HL-60/S4 treated with phorbol 12-myristate 13-acetate at 8.2 ng/mL for 4 days and 3 days (cell line): ENCODE data around the gene RALB.

ENCODE experiments used
- in situ Hi-C: fragments of 300-500 bp; cut with MboI; formaldehyde crosslinking; loops from 2 replicates; pipeline ENCODE4 v1.15.0; 2022; ENCODE audit warnings: low sequenced_read_pairs

Gene RALB

DNA sequence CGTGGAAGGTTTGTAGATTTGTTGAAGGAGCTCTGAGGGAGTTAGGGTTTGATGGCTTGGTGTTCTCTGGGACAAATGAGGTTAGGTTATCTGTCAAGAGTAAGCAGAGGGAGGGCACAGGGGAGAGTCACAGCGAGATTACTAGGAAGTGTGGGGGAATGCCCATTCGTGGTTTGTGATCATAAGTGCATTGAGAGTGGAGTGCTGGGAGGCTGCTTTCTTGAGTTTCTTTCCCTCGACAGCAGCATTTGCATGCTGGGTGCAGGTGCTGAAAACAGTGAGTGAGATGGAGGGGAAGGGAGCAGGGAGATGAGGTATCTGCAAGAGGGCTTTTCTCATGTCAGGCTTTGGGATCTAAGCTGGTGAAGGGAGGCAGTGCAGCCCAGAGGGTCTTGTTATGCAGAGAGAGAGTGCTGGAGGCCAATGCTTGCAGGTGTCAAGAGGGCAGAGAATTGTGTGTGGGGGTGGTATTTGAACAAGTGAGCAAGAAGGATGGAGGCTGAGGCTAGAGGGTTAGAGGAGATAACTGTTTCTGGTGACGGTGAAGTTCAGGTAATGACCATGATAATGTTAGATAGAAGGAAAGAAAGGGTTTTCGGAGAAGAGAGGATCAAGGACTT lies 8.8 kb downstream of the RALB start:
- in situ Hi-C loops: no loop called here

DNA sequence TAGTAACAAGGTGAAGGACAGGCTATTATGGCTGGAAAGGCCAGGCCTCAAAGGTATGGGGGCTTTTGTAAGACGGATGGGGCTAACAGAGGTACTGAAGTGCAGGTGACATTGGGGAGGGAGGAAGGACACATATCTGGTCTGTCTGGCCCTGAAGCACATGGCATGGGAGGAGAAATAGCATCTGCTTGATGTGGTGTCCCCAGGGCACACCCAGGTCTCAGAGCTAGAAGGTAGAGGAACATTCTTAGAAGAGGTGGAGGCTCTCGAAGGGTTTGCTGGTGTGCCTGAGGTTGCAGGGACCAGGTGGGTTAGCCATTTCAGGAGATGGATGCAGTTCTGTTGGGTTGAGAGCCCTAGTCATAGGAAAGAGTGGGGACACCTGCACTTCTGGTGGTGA lies 9.5 kb downstream of the RALB start:
- in situ Hi-C loops: no loop called here

GRCh38 chr2:120262761-120263428 lies 10.2 kb downstream of the RALB start:
- in situ Hi-C loops: no loop called here

DNA sequence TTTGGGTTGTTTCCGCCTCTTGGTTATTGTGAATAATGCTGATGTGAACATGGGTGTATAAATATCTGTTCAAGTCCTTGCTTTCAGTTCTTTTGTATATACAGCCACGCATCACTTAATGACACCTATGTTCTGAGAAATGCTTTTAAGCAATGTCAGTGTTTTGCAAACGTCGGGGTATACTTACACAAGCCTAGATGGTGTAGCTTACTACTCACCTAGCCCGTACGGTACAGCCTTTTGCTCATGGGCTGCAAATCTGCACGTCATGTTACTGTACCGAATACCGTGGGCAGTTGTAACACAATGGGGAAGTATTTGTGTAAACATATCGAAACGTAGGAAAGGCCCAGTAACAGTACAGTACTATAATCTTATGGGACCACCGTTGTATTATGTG lies 12.4 kb downstream of the RALB start:
- in situ Hi-C loops: no loop called here

DNA sequence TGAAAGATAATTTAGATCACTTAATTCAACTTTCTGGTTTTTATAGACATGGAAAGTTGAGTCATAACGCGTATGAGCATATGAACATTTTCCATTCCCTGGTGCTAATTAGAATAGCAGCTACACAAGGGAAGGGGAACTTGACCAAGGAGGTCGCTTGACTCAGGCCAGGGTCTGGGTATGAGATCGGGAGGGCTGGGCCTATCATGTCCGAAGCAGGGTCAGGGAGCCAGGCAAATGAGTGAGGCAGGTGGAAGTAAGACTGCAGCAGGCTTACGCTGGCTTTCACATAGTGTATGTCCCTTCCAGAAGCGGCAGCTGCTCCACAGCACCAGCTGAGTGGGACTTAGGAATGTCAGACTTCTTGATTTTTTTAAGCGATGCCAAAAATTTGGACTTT lies 14.7 kb downstream of the RALB start:
- in situ Hi-C loops: no loop called here

DNA sequence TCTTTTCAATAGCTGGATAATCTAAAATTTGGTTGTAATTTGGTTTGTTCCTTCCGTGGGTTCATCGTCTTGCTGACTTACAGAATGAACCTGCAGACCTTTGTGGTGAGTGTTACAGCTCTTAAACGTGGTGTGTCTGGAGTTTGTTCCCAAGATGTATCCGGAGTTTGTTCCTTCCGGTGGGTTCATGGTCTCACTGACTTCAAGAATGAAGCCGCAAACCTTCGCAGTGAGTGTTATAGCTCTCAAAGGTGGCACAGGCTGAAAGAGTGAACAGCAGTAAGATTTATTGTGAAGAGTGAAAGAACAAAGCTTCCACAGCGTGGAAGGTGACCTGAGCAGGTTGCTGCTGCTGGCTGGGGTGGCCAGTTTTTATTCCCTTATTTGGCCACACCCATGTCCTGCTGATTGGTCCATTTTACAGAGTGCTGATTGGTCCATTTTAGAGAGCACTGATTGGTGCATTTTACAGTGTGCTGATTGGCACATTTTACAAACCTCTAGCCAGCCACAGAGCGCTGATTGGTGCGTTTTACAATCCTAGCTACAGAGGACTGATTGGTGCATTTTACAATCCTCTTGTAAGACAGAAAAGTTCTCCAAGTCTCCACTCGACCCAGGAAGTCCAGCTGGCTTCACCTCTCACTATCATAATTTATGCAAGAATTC lies 16.6 kb downstream of the RALB start:
- in situ Hi-C loops: no loop called here

DNA sequence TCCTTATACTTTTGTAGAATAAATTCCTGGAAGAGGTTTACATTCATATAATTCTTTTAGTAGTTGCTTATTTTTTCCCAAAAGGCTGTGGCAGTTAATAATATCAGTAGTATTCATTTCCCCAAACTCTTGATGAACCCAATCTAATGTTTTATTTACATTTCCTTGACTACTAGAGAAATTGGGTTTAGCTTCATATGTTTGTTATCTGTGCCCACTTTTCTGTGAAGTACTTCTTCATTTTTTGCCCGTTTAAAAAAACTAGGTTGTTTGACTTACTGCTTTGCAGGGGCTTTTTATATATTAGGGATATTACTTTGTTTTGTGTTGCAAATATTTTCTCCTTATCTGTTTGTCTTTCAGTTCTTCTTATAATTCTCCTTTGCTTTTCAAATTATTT lies 17.2 kb downstream of the RALB start:
- in situ Hi-C loops: no loop called here

GRCh38 chr2:120271711-120272379 lies 19.2 kb downstream of the RALB start:
- in situ Hi-C loops: no loop called here

GRCh38 chr2:120272763-120273481 lies 20.3 kb downstream of the RALB start:
- in situ Hi-C loops: no loop called here

DNA sequence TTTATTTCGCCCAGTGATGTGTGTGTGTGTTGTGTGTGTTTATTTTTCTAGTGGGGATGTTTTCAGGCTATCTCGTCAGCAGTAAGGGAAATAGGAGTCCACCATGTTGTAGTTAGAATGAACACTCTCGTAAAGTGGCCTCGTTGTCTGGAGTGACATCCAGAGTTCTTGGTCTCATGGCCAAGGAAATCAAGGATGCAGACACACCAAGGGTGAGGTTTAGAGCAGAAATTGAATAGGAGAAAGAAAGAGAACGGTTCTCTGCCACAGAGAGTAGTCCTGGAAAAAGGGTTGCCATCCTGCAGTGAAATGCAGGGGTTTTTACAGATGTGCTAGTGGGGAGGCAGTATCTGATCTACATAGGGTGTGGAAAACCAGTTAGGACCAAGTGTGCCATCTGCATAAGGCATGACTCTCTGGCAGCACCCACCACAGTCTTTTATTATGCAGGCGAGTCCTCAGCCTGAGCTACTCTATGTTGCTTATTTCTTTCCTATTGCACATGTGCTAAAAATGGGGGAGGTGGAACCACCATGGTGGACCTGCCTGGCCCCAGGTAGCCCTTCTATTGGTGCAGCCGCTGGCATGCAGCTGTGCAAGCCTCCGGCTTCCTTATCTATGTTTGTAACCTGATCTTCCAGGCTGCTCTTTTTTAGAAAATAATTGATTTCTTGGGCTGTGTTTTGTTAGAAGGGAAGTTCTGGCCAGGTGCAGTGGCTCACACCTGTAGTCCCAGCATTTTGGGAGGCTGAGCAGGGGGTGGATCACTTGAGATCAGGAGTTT lies 23.2 kb downstream of the RALB start:
- in situ Hi-C loops: no loop called here

GRCh38 chr2:120277505-120278205 lies 25.0 kb downstream of the RALB start:
- in situ Hi-C loops: no loop called here

DNA sequence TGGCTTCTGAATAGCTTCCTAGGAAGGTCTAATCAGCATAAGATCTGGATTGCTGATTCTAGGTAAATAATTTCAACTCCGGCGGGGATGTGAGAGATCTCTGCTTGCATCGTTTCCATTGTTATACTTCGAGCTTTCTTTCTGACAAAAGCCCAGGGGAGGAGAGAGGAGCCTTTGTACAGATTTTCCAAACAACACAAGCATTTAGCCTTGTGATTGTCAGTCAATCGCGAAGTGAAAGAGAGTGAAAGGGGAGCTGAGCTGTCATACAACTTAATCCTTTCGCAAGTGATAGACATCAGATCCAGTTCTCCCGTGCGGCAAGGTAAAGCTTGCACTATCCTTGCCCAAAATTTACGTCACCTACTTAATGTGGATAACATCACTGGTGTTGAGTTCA lies 26.2 kb downstream of the RALB start:
- in situ Hi-C loops: no loop called here

- in situ Hi-C loops: no loop called here
These were observed 27.1 kb downstream of the RALB start for GRCh38 chr2:120279708-120280107.

GRCh38 chr2:120283649-120284048 lies 31.0 kb downstream of the RALB start:
- in situ Hi-C loops: no loop called here

DNA sequence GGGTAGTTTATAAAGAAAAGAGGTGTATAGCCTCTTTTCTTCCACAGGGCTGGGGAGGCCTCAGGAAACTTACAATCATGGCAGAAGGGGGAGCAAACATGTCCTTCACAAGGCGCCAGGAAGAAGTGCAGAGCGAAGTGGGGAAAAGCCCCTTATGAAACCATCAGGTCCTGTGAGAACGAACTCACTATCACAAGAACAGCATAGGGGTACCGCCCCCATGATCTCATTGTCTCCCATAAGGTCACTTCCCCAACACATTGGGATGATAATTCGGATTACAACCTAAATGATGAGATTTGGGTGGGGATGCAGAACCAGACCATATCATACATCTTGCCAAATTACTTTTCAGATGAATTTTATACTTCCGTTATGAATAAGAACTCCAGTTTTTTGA lies 32.4 kb downstream of the RALB start:
- in situ Hi-C loops: no loop called here

DNA sequence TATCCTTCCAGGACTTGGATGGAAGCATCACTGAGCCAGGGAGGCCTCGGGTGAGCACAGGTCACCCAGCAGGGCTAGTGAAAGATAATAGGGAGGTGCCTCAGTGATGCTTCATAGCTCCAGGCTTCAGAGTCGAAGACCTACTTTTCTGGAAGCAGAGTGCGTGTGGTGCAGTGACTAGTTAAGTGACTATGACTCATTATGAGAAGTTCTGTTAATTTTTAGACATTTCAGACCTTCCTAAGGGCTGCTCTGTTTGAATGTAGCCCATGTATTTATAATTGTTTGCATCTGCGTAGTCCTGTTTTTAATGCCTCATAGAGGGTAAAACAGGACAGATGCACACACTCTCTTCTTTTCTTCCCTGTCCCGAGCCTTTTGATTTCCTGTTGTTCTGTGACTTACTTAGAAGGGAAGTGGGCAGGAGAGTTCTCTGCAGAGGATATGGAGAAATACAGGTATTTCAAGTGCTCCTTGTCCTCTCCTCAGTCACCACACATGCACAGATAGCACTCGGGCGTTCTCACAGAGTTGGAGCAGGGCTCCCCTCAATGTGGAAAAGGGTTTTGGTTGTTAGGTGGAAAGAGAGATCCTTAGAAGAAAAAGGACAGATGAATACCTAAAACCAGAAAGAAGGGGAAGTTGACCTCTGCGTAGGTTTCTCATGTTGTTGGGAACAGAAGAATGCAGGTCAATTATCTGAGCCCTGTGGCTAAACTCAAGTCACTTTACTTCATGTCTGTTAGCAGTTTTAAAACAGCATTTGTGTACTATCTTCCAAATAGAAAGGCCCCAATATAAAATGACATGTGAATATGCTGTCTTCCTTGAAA lies 34.7 kb downstream of the RALB start:
- in situ Hi-C loops: no loop called here

DNA sequence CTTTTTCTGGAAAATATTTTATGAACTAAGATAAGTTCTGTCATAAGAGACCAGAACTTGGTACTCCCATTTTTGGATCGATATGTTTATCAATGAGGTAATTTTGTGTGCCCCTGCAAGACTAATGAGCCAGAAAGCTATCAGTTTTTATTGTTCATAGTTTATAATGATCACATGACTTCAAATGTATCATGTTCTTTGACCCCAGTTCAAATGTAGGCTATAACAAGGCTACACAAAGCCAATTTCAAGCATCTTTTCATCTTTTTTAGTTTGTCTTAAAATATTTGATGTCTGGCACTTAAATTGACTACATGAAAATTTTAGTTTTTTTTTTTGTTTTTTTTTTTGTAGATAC lies 35.3 kb downstream of the RALB start:
- in situ Hi-C loops: no loop called here

GRCh38 chr2:120289221-120289906 lies 36.7 kb downstream of the RALB start:
- in situ Hi-C loops: no loop called here
